H1 (cell line): ENCODE data around the gene HBA2. TPM values are rescaled to one million over a fixed set of nuclear protein-coding genes. Genes with fewer than 3 reads are reported as not detected.
"Not testable (repeated sequence)": the region's sequence is repeated elsewhere in the genome, so short reads cannot be mapped to it uniquely, and the experiment has no call there.

Experiments used
- CTCF ChIA-PET: fragments of 300-600 bp; sonication (Branson Sonifier 250); formaldehyde crosslinking; loops from one replicate; lab custom pipeline; 2021; ENCODE audit not compliant: partially characterized antibody; lab: Charles Lee
- POLR2A ChIA-PET: fragments of 300-600 bp; sonication (Branson Sonifier 250); formaldehyde crosslinking; loops from one replicate; lab custom pipeline; 2021; ENCODE audit warnings: inconsistent platforms; ENCODE audit not compliant: partially characterized antibody; lab: Charles Lee
- DNase-seq, 2 experiments: peaks; one replicate each; pipeline versions ENCODE4 v3.0.0 to v3.0.0-alpha.2; 2010 to 2022; ENCODE audit warnings: low spot score in 2 of 2, low read depth in 1 of 2, mixed read lengths in 1 of 2
- FAIRE-seq: peaks from 2 replicates; lab custom pipeline; 2011; peaks lifted over from hg19 to GRCh38; lab: Jason Lieb, UNC
- H2AFZ ChIP-seq: 2 replicates; pipeline ENCODE4 v1.8.1; 2012; ENCODE audit warnings: low read length, inconsistent platforms
- H2AK5ac ChIP-seq: 2 replicates; pipeline ENCODE4 v1.6.1; 2013; ENCODE audit warnings: low read depth, low read length
- H2BK120ac ChIP-seq: replicated peaks from 2 replicates; pipeline ENCODE3; 2013; ENCODE audit warnings: low read depth, low read length, inconsistent platforms
- H2BK12ac ChIP-seq: 2 replicates; pipeline ENCODE4 v1.6.1; 2013; ENCODE audit warnings: low read depth, low read length
- H2BK15ac ChIP-seq: 2 replicates; pipeline ENCODE4 v1.6.1; 2013; ENCODE audit warnings: low read length
- H2BK20ac ChIP-seq: 2 replicates; pipeline ENCODE4 v1.6.1; 2013; ENCODE audit warnings: low read length
- H2BK5ac ChIP-seq: 2 replicates; pipeline ENCODE4 v1.6.1; 2013; ENCODE audit warnings: low read depth, low read length
- H3K14ac ChIP-seq: 2 replicates; pipeline ENCODE4 v1.6.1; 2013; ENCODE audit warnings: inconsistent platforms; ENCODE audit not compliant: insufficient read length
- H3K18ac ChIP-seq: 2 replicates; pipeline ENCODE4 v1.6.1; 2013; ENCODE audit warnings: low read length; ENCODE audit errors: extremely low read depth
- H3K23ac ChIP-seq: 2 replicates; pipeline ENCODE4 v1.6.1; 2013; ENCODE audit warnings: inconsistent platforms; ENCODE audit not compliant: insufficient read length
- H3K23me2 ChIP-seq: 2 replicates; pipeline ENCODE4 v1.6.1; 2013; ENCODE audit warnings: low read depth, low read length
- H3K27ac ChIP-seq: 2 replicates; pipeline ENCODE4 v1.6.1; 2011; ENCODE audit warnings: low read depth, low read length, inconsistent platforms
- H3K27me3 ChIP-seq, 4 experiments: replicated peaks in 1 of 4; 1 replicate in 1 of 4; 2 replicates in 3 of 4; pipeline versions ENCODE4 v1.6.1 to v1.8.1; 2011 to 2013; ENCODE audit warnings: low read length in 3 of 4, mild to moderate bottlenecking in 3 of 4, inconsistent platforms in 2 of 4, mixed read lengths in 2 of 4, moderate library complexity in 1 of 4; ENCODE audit not compliant: control insufficient read depth in 3 of 4, insufficient read depth in 3 of 4; ENCODE audit errors: extremely low read depth in 1 of 4
- H3K36me3 ChIP-seq, 4 experiments: 2 replicates each; pipeline versions ENCODE4 v1.6.1 to v1.8.1; 2011 to 2013; ENCODE audit warnings: mild to moderate bottlenecking in 4 of 4, low read length in 3 of 4, moderate library complexity in 2 of 4, control low read depth in 1 of 4, inconsistent platforms in 1 of 4; ENCODE audit not compliant: insufficient read depth in 4 of 4, control insufficient read depth in 2 of 4
- H3K4ac ChIP-seq: replicated peaks from 2 replicates; pipeline ENCODE3; 2013; ENCODE audit warnings: low read length, low read depth, mixed read lengths, inconsistent platforms; ENCODE audit not compliant: insufficient read length
- H3K4me1 ChIP-seq, 4 experiments: replicated peaks in 1 of 4; 1 replicate in 1 of 4; 2 replicates in 3 of 4; pipeline versions ENCODE4 v1.6.1 to v1.8.1; 2011 to 2013; ENCODE audit warnings: low read length in 3 of 4, inconsistent platforms in 2 of 4, mixed read lengths in 1 of 4; ENCODE audit not compliant: insufficient read depth in 4 of 4, control insufficient read depth in 3 of 4
- H3K4me2 ChIP-seq, 2 experiments: 2 replicates each; pipeline versions ENCODE4 v1.6.1 to v1.8.1; 2011 to 2013; ENCODE audit warnings: low read depth in 2 of 2, low read length in 2 of 2, control low read depth in 1 of 2, inconsistent platforms in 1 of 2, mild to moderate bottlenecking in 1 of 2; ENCODE audit not compliant: insufficient read depth in 1 of 2
- H3K4me3 ChIP-seq, 4 experiments: fragments of 200-600, 300-600 bp in 1 of 4; sonication (generic), shearing (Covaris generic), sonication (Bioruptor Twin) in 1 of 4; 2 replicates each; pipeline versions ENCODE4 v1.5.1 to v1.8.1; 2011 to 2016; ENCODE audit warnings: low read length in 4 of 4, low read depth in 3 of 4, control low read depth in 2 of 4, inconsistent platforms in 2 of 4, mild to moderate bottlenecking in 2 of 4, mixed read lengths in 1 of 4, moderate library complexity in 1 of 4; ENCODE audit not compliant: insufficient read depth in 2 of 4; ENCODE audit errors: extremely low read depth in 1 of 4
- H3K56ac ChIP-seq: replicated peaks from 2 replicates; pipeline ENCODE3; 2013; ENCODE audit warnings: low read depth, mild to moderate bottlenecking, mixed read lengths, low read length, inconsistent platforms; ENCODE audit not compliant: insufficient read length
- H3K79me1 ChIP-seq: 2 replicates; pipeline ENCODE4 v1.6.1; 2013; ENCODE audit warnings: low read depth, low read length, control low read depth
- H3K79me2 ChIP-seq, 2 experiments: 2 replicates each; pipeline versions ENCODE4 v1.6.1 to v1.8.1; 2012 to 2013; ENCODE audit warnings: low read length in 2 of 2, mild to moderate bottlenecking in 2 of 2, inconsistent platforms in 1 of 2; ENCODE audit not compliant: insufficient read depth in 2 of 2, control insufficient read depth in 1 of 2
- H3K9ac ChIP-seq, 4 experiments: replicated peaks in 1 of 4; 1 replicate in 1 of 4; 2 replicates in 3 of 4; pipeline versions ENCODE4 v1.6.1 to v1.8.1; 2011 to 2013; ENCODE audit warnings: low read depth in 3 of 4, low read length in 3 of 4, control low read depth in 2 of 4, mild to moderate bottlenecking in 2 of 4, moderate library complexity in 2 of 4, inconsistent platforms in 1 of 4; ENCODE audit errors: extremely low read depth in 1 of 4
- H3K9me3 ChIP-seq, 2 experiments: 2 replicates each; pipeline versions ENCODE4 v1.6.1 to v1.8.1; 2012 to 2013; ENCODE audit warnings: mild to moderate bottlenecking in 2 of 2, moderate library complexity in 2 of 2, control low read depth in 1 of 2, inconsistent platforms in 1 of 2, low read depth in 1 of 2, low read length in 1 of 2, mixed read lengths in 1 of 2; ENCODE audit not compliant: insufficient read depth in 2 of 2
- H4K20me1 ChIP-seq, 2 experiments: replicated peaks in 1 of 2; 2 replicates each; pipeline versions ENCODE3 to v1.8.1; 2011 to 2013; ENCODE audit warnings: inconsistent platforms in 2 of 2, low read length in 2 of 2, mild to moderate bottlenecking in 1 of 2; ENCODE audit not compliant: insufficient read depth in 2 of 2, control insufficient read depth in 1 of 2
- H4K5ac ChIP-seq: 2 replicates; pipeline ENCODE4 v1.6.1; 2013; ENCODE audit warnings: low read length, low read depth, mixed read lengths, inconsistent platforms; ENCODE audit not compliant: insufficient read length
- H4K8ac ChIP-seq: 2 replicates; pipeline ENCODE4 v1.8.0; 2013; ENCODE audit warnings: mild to moderate bottlenecking, moderate library complexity, low read length, inconsistent platforms; ENCODE audit not compliant: insufficient read depth; ENCODE audit errors: extremely low read depth
- H4K91ac ChIP-seq: replicated peaks from 2 replicates; pipeline ENCODE3; 2013; ENCODE audit warnings: low read length, mixed read lengths, inconsistent platforms; ENCODE audit not compliant: insufficient read length
- WGBS, 2 experiments: shearing (Covaris generic) in 1 of 2; methylation state at CpG; one replicate each; pipeline versions ENCODE4 v1.1.6 to v1.1.7; 2013 to 2015; ENCODE audit warnings: low lambda C conversion rate in 2 of 2, mixed read lengths in 2 of 2, inconsistent platforms in 1 of 2, low coverage in 1 of 2, missing lambda C conversion rate in 1 of 2; ENCODE audit not compliant: insufficient replicate concordance in 2 of 2, insufficient coverage in 1 of 2, insufficient read length in 1 of 2; ENCODE audit errors: extremely low coverage in 1 of 2, missing lambda C conversion rate in 1 of 2; 5-methylcytosine and 5-hydroxymethylcytosine counted together
- polyA plus RNA-seq, 7 experiments: library from polyadenylated mRNA; depleted of rRNA in 3 of 7; stranded (reverse) in 5 of 7; unstranded in 2 of 7; fragments of >200 nt in 5 of 7; fragments of 200-250 nt in 2 of 7; gene quantifications; 1 replicate in 5 of 7; 2 replicates in 1 of 7; 4 replicates in 1 of 7; pipeline versions ENCODE4 v1.2.1 to v1.2.3, GENCODE V29; 2011 to 2013; ENCODE audit warnings: missing spikeins in 2 of 7, mixed read lengths in 2 of 7
- total RNA-seq: library from RNA; stranded (reverse); fragmentation: NEBNext Ultra II Directional; extraction: Animal tissue kit (Norgen Biotek cat#: 25700); gene quantifications from 2 replicates; pipeline ENCODE4 v1.2.1, GENCODE V29; 2021

The HBA2 gene
- total and polyA plus RNA-seq, 2 of the 8 experiments (the other 6 are each of a cell fraction or from before 2014, with no cell fraction given): 6.1 TPM; not detected in 1

DNA sequence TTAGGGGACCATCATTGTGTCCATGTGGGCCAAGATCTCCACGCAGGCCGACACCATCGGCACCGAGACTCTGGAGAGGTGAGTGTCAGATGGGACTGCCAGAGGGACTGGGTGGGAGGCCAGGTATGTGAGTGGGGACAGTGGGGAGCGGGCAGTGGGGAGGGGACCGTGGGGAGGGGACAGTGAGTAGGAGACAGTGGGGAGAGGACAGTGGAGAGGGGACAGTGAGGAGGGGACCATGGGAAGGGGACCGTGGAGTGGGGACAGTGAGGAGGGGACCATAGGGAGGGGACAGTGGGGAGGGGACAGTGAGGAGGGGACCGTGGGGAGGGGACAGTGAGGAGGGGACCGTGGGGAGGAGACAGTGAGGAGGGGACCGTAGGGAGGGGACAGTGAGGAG, 9.5 kb upstream of the HBA2 start:
- H3K36me3 ChIP-seq, H3K4me2 ChIP-seq, H2AFZ ChIP-seq, H3K4me3 ChIP-seq, H3K9ac ChIP-seq, H3K4ac ChIP-seq, H3K79me2 ChIP-seq, H4K20me1 ChIP-seq, H2BK15ac ChIP-seq, H4K5ac ChIP-seq, H4K8ac ChIP-seq, H3K79me1 ChIP-seq, H3K27ac ChIP-seq, H3K56ac ChIP-seq, H3K23ac ChIP-seq, H2BK5ac ChIP-seq, H2BK20ac ChIP-seq, H3K23me2 ChIP-seq, H3K18ac ChIP-seq, FAIRE-seq, DNase-seq, H2BK120ac ChIP-seq, H3K14ac ChIP-seq, H3K9me3 ChIP-seq, H2AK5ac ChIP-seq, H4K91ac ChIP-seq, H2BK12ac ChIP-seq: not testable (repeated sequence)
- 81% methylated on average over 4 of the region's 10 CpGs; no CpG with 5 or more reads in 1 of the 2 experiments for WGBS, 2 experiments
- ChIA-PET POLR2A (interaction anchor here (1.0 kb wide), 1 partner anchor 30 kb away, joined by 3 read pairs; no protein-coding TSS in a partner anchor), CTCF (interaction anchor here (1.3 to 2.4 kb wide), 3 partner anchors 17 to 67 kb away, joined by 3 to 9 read pairs (median 6); partner anchors contain the start of gene HBQ1)
- Histone ChIP-seq H3K27me3 (peaks cover 29 to 41% (median 40%) of the 10 kb centered on the region in 4 experiments), H3K4me1 (peaks cover 0 to 18% (median 13%) of the 10 kb centered on the region in 4 experiments; a peak in 6 of 7 replicates)

DNA sequence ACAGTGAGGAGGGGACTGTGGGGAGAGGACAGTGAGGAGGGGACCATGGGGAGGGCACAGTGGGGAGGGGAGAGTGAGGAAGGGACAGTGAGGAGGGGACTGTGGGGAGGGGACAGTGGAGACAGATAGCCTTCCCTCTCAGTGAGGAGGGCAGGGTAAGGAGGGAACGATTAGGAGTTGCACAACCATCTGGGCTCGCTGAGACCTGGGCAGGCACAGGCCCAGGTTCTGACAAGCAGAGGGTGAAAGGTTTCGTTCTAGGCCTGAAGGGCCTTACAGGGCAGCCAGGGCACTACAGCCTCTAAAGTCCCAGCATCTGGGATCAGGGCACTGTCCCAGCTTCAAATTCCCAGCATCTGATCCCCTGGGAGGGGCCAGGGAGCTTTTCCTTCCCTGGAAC, 9.0 kb upstream of the HBA2 start:
- H3K4me2 ChIP-seq, FAIRE-seq, CTCF ChIA-PET, H3K79me2 ChIP-seq, H2AFZ ChIP-seq, H3K79me1 ChIP-seq, H2BK20ac ChIP-seq, H3K18ac ChIP-seq, H3K14ac ChIP-seq, H2BK5ac ChIP-seq, H2BK120ac ChIP-seq, POLR2A ChIA-PET, H3K4ac ChIP-seq, H4K8ac ChIP-seq, H3K9ac ChIP-seq, H3K23me2 ChIP-seq, H3K4me3 ChIP-seq, H4K91ac ChIP-seq, H3K9me3 ChIP-seq, H4K5ac ChIP-seq, H3K27ac ChIP-seq, H2BK15ac ChIP-seq, DNase-seq, H3K36me3 ChIP-seq, H2BK12ac ChIP-seq, H3K23ac ChIP-seq, H3K56ac ChIP-seq, H4K20me1 ChIP-seq, H2AK5ac ChIP-seq: not testable (repeated sequence)
- Histone ChIP-seq H3K4me1 (peaks cover 0 to 18% (median 13%) of the 10 kb centered on the region in 4 experiments; a peak in 6 of 7 replicates), H3K27me3 (peaks cover 29 to 46% (median 46%) of the 10 kb centered on the region in 4 experiments)
- WGBS, 2 experiments: no CpG with 5 or more reads among the region's 3 CpGs
